Ovary (tissue), 9 donors: ENCODE data around the gene KIAA0825. TPM values are rescaled to one million over a fixed set of nuclear protein-coding genes. Genes with fewer than 3 reads are reported as not detected.

Experiments
- DNase-seq, 5 donors: peaks; one replicate each; pipeline ENCODE4 v3.0.0-alpha.2; 2019 to 2020
- H3K27ac ChIP-seq, 2 donors: fragments of 200-600 bp; one replicate each; pipeline versions ENCODE4 v1.5.1 to v1.8.0; 2019 to 2022
- H3K27me3 ChIP-seq: fragments of 200-600 bp; one replicate; pipeline ENCODE4 v1.8.0; 2022
- H3K36me3 ChIP-seq: fragments of 200-600 bp; sonication (generic); one replicate; pipeline ENCODE4 v1.5.1; 2019
- H3K4me1 ChIP-seq: one replicate; pipeline ENCODE4 v1.8.1; 2013; ENCODE audit warnings: mild to moderate bottlenecking, moderate library complexity; ENCODE audit not compliant: insufficient read depth
- H3K4me3 ChIP-seq: fragments of 200-600 bp; sonication (generic); one replicate; pipeline ENCODE4 v1.5.1; 2017
- H3K9me3 ChIP-seq, 2 donors: fragments of 200-600 bp in 1 of 2; sonication (generic) in 1 of 2; one replicate each; pipeline versions ENCODE4 v1.5.1 to v1.8.1; 2013 to 2019; ENCODE audit warnings: mild to moderate bottlenecking in 1 of 2, moderate library complexity in 1 of 2
- CTCF ChIP-seq, 3 donors: fragments of 450-650 bp in 2 of 3; fragments of 200-600 bp in 1 of 3; IDR thresholded peaks; one replicate each; pipeline versions ENCODE4 v1.5.1 to v1.8.0; 2016 to 2022; ENCODE audit warnings: antibody characterized with exemption in 3 of 3, mild to moderate bottlenecking in 1 of 3
- EP300 ChIP-seq: sonication (generic); formaldehyde crosslinking; IDR thresholded peaks from one replicate; pipeline ENCODE4 v1.6.1; 2017; ENCODE audit warnings: antibody characterized with exemption
- POLR2A ChIP-seq: fragments of 450-650 bp; IDR thresholded peaks from one replicate; pipeline ENCODE4 v1.6.1; 2017; ENCODE audit warnings: antibody characterized with exemption, mild to moderate bottlenecking, moderate library complexity
- WGBS, 3 donors: extraction: QIAGEN DNeasy Blood & Tissue Kit in 1 of 3; methylation state at CpG; one replicate each; pipeline versions ENCODE4 v1.1.5 to v1.1.7; 2013 to 2017; 5-methylcytosine and 5-hydroxymethylcytosine counted together
- intact Hi-C, 4 donors: fragments of 100-400 bp; cut with DNase I; formaldehyde crosslinking; loops; one replicate each; pipeline versions ENCODE4 v1.11.0 to v1.15.1; 2022 to 2023
- polyA plus RNA-seq, 2 donors: library from polyadenylated mRNA; stranded (reverse); fragments of 200-250 nt in 1 of 2; fragments of 350-450 nt in 1 of 2; fragmentation: Illumina TruSeq in 1 of 2; extraction: RNeasy Lipid Tissue Mini Kit (QIAGEN cat#74804) in 1 of 2; gene quantifications; one replicate each; pipeline ENCODE4 v1.2.3, GENCODE V29; 2013 to 2014
- total RNA-seq, 7 donors: library from RNA; depleted of rRNA in 2 of 7; stranded (reverse); fragments of >200 nt in 2 of 7; fragmentation: NEBNext Ultra II Directional in 3 of 7; extraction: Animal tissue kit (Norgen Biotek cat#: 25700) in 3 of 7; gene quantifications; one replicate each; pipeline versions ENCODE4 v1.1.0 to v1.2.4, GENCODE V29; 2016 to 2023
- donor health status: DM: no; HTN: no; CAD: no; lungs with moderate emphysema.
- donor health status: DM: no; HTN: no; CAD: no.
- donor health status: Bipolar disorder and iron deficiency.
- donor health status: DM: yes; HTN: yes; CAD: no.
- donor health status: DM: no; HTN: no; CAD: no.
- donor health status: DM: yes; HTN: yes; CAD: no.

KIAA0825 gene
- total and polyA plus RNA-seq, 9 donors, result 0.70 to 12.4 (median 3.9) TPM

DNA sequence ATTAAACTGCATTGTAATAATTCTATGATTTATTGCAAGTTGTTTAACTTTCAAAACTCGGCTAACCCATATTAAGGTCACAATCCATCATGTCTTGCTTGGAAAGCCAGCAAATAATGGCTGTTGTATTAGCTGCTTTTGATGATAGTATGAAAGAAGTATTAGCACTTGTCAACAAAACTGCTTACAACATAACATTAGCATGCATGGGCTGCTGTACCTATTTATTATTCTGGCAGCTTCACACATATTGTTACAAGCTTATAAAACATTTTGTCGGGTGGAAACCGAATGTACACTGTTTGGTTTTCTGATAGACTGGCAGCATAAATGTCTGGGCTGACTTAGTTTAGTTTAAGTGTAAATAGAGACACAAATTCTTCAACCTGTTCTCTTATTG lies 378.3 kb downstream of the KIAA0825 start:
- TF ChIP-seq CTCF (IDR thresholded peaks at IDR 0.05) (no peak), EP300 (no peak), POLR2A (no peak)
- H3K27ac ChIP-seq, result no peak overlapping the region
- intact Hi-C loops, result no loop called here
- H3K36me3 ChIP-seq, result no peaks in the 10 kb centered on the region
- H3K4me3 ChIP-seq, result no peak overlapping the region
- no peaks in the 10 kb centered on the region for H3K27me3 ChIP-seq
- H3K4me1 ChIP-seq, result peaks cover 3% of the 10 kb centered on the region
- DNase-seq, result no peak
- WGBS, 3 donors, result 9 to 18% (median 12%) methylated on average over 3 of the region's 3 CpGs
- no peaks in the 10 kb centered on the region for H3K9me3 ChIP-seq

DNA sequence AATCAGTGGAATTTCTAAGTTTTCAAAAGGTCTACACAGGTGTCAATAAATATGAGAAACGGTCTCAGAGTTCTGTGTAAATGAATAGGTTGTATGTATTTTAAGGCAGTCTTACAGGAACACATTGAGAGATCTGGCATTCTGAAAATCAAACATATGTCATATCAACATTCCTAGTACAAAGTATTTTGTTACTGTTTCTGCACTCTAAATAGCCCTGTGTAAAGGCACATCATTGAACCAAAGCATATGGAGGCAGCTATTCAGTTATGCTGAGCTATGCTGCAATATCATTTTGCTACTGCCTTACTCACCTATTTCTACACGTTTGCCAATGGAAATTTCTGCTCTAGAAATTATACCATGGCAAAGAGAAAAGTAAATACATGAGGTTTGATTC lies 379.1 kb downstream of the KIAA0825 start:
- intact Hi-C loops, result no loop called here
- H3K4me1 ChIP-seq, result peaks cover 3% of the 10 kb centered on the region
- H3K9me3 ChIP-seq, result no peaks in the 10 kb centered on the region
- no peaks in the 10 kb centered on the region for H3K36me3 ChIP-seq
- no peak for DNase-seq
- H3K27me3 ChIP-seq, result no peaks in the 10 kb centered on the region
- 15 to 31% (median 23%) methylated on average over 2 of the region's 2 CpGs for WGBS, 3 donors
- TF ChIP-seq CTCF (IDR thresholded peaks at IDR 0.05), result no peak
- no peak for TF ChIP-seq EP300
- no peak for TF ChIP-seq POLR2A
- no peak overlapping the region for H3K4me3 ChIP-seq
- H3K27ac ChIP-seq, result no peak overlapping the region

GRCh38 chr5:94234987-94235386 lies 383.4 kb downstream of the KIAA0825 start:
- H3K27ac ChIP-seq, result no peak overlapping the region
- WGBS, 3 donors, result 63 to 83% (median 76%) methylated on average over 1 of the region's 1 CpG
- no peaks in the 10 kb centered on the region for H3K36me3 ChIP-seq
- TF ChIP-seq EP300 (no peak), POLR2A (no peak), CTCF (IDR thresholded peaks at IDR 0.05) (no peak)
- no peaks in the 10 kb centered on the region for H3K27me3 ChIP-seq
- no peak overlapping the region for H3K4me3 ChIP-seq
- H3K4me1 ChIP-seq, result no peaks in the 10 kb centered on the region
- H3K9me3 ChIP-seq, result no peaks in the 10 kb centered on the region
- no peak for DNase-seq
- intact Hi-C loops, result no loop called here

DNA sequence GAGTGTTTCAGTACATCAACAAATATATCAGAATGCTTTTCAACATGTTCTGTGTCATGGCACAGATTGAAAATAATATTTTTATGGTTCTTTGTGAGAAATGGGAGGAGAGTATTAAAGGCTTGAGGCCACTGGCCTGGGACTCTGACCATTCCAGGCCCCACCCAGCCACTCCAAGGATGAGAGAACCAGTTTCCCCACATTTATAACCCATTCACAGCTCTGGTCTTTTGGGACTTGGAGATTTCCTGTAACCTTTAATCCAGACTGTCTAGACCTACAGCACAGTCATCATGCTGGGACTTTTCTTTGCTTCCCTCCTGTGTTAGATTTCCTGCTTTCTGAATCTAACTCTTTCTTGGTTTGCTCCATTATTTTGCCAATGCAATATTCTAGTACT lies 389.6 kb downstream of the KIAA0825 start:
- no peak for DNase-seq
- Histone ChIP-seq H3K4me3 (no peak overlapping the region), H3K9me3 (no peaks in the 10 kb centered on the region), H3K27ac (no peak overlapping the region), H3K27me3 (no peaks in the 10 kb centered on the region), H3K4me1 (no peaks in the 10 kb centered on the region), H3K36me3 (no peaks in the 10 kb centered on the region)
- no peak for TF ChIP-seq POLR2A
- intact Hi-C loops, result no loop called here

GRCh38 chr5:94223235-94223634 lies 395.2 kb downstream of the KIAA0825 start:
- H3K9me3 ChIP-seq, result no peaks in the 10 kb centered on the region
- DNase-seq, result no peak
- no peaks in the 10 kb centered on the region for H3K27me3 ChIP-seq
- WGBS, 3 donors, result 54 to 66% (median 55%) methylated on average over 2 of the region's 2 CpGs
- H3K27ac ChIP-seq, result no peak overlapping the region
- no peaks in the 10 kb centered on the region for H3K36me3 ChIP-seq
- no peaks in the 10 kb centered on the region for H3K4me1 ChIP-seq
- intact Hi-C loops, result no loop called here
- no peak for TF ChIP-seq CTCF (IDR thresholded peaks at IDR 0.05)
- no peak for TF ChIP-seq EP300
- TF ChIP-seq POLR2A, result no peak
- H3K4me3 ChIP-seq, result no peak overlapping the region
